ENCODE data around the gene GCN1. TPM values are rescaled to one million over a fixed set of nuclear protein-coding genes. Genes with fewer than 3 reads are reported as not detected.
A peak's percentile ranks its signal among the peaks of the same experiment; 100 is the strongest.

GCN1 gene
- total and polyA plus RNA-seq, 11 donors, result 7.2 to 51.7 (median 33.7) TPM

DNA sequence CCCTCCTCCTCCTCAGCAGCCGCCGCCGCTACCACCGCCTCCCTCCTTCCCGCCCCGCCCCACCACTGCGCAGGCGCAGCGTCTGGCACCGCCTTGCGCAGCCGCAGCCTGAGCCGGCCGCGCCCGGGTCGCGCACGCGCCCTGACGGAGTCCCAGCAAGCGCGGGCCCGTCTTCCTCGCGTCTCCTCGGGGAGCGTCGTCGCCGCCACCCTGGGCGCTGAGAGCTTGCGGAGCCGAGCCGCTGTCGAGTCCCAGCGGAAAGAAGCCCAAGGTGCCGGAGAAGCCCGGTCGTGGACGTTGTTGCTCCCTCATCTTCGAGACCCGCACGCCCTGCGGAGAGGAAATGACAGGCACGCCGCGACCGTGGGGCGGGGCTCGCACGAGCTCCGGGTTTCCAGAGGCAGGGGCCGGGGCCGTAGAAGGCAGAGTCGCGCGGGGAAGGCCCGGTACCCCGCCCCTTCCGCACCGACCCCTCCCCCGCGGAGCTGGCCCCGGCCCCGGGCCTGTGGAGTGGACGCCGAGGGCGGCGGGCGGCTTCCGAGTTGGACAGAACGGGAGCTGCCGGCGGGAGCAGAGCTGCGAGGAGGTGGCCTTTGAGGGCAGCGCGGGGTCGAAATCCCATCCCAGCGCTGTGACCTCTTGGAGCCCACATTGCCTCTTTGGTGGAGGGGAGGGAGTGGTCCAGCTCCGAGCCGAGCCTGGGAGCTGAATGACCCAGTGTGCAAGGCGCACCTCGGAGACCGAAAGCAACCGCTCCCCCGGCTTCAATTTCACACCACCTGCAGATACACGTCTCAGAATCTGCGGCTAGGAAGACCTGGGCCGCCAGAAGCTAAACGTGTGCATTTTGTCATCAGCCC, 77.5 kb downstream of the GCN1 start:
- WGBS, 4 donors, result 0 to 1% (median 1%) methylated on average over 31 to 90 of the region's 91 CpGs
- ATAC-seq (peak; percentile 87 to 95 (median 94)), DNase-seq (peak; percentile 96 to 99 (median 96))

GRCh38 chr12:120116441-120116791, 78.1 kb downstream of the GCN1 start, which contains the start of gene RAB35:
RAB35 (minus strand) TSS chr12:120116753; CDS start chr12:120116650, 103 bp downstream.
- Histone ChIP-seq H3K4me3 (peak within 1 kb of the TSS; percentile 61 to 97 (median 88)), H3K27me3 (no peaks in the 10 kb centered on the region), H3K36me3 (peaks cover 0 to 17% (median 0%) of the 10 kb centered on the region in 9 donors), H3K27ac (peak within 1 kb of the TSS; percentile 90 to 99 (median 98)), H3K9me3 (no peaks in the 10 kb centered on the region), H3K4me1 (peaks cover 7 to 81% (median 35%) of the 10 kb centered on the region in 12 donors)
- 0 to 2% (median 1%) methylated on average over 17 to 50 of the region's 50 CpGs; no CpG with 5 or more reads in 1 of the 4 donors for WGBS, 4 donors
- DNase-seq, result no peak
- intact Hi-C loops (cut with DNase I), result loop anchor here in 1 of 10 donors (2.0 kb wide), 1 partner anchor 78 kb away; the partner anchor contains the start of gene GCN1
- TF ChIP-seq POLR2A (IDR thresholded peaks at IDR 0.05) (no peak), CTCF (IDR thresholded peaks at IDR 0.05) (no peak)
- ATAC-seq, result no peak

More for the DNA sequence above, 77.5 kb downstream of the GCN1 start:
- TF ChIP-seq CTCF (IDR thresholded peaks at IDR 0.05) (no peak), POLR2A (IDR thresholded peaks at IDR 0.05) (peak; percentile 12 to 88)
- Histone ChIP-seq H3K36me3 (peaks cover 0 to 17% (median 0%) of the 10 kb centered on the region in 9 donors), H3K4me1 (peaks cover 7 to 81% (median 34%) of the 10 kb centered on the region in 12 donors), H3K27me3 (no peaks in the 10 kb centered on the region), H3K4me3 (peak overlapping the region; percentile 61 to 97 (median 88)), H3K9me3 (no peaks in the 10 kb centered on the region), H3K27ac (peak overlapping the region; percentile 90 to 99 (median 98))
- intact Hi-C loops (cut with DNase I), result loop anchor here in 1 of 10 donors (2.0 kb wide), 1 partner anchor 78 kb away; the partner anchor contains the start of gene GCN1

GRCh38 chr12:120115692-120116440, 78.6 kb downstream of the GCN1 start:
- no peak for ATAC-seq
- Histone ChIP-seq H3K4me1 (peaks cover 7 to 81% (median 40%) of the 10 kb centered on the region in 12 donors), H3K27ac (peak overlapping the region; percentile 90 to 99 (median 98)), H3K4me3 (peak overlapping the region; percentile 61 to 97 (median 84)), H3K36me3 (peaks cover 0 to 17% (median 0%) of the 10 kb centered on the region in 9 donors), H3K27me3 (no peaks in the 10 kb centered on the region), H3K9me3 (no peaks in the 10 kb centered on the region)
- TF ChIP-seq CTCF (IDR thresholded peaks at IDR 0.05), result no peak
- no peak for TF ChIP-seq POLR2A (IDR thresholded peaks at IDR 0.05)
- intact Hi-C loops (cut with DNase I), result loop anchor here in 2 of 10 donors (2.0 kb wide), 2 partner anchors 29 to 79 kb away; partner anchors contain the start of gene GCN1 (in 1 of the 2)
- 14 to 51% (median 30%) methylated on average over 10 to 31 of the region's 31 CpGs for WGBS, 4 donors
- peak in 2 of 5 donors; percentile 35 to 70 for DNase-seq

All from heart left ventricle (tissue), 16 donors.